IMR-90 (cell line): ENCODE results near the gene DDX46. TPM values are rescaled to one million over a fixed set of nuclear protein-coding genes. Genes with fewer than 3 reads are reported as not detected.

Experiments
- ATAC-seq: fragments of 200-7000 bp; cut with Tn5 transposase; 2 replicates; pipeline ENCODE4 v1.9.1; 2020; ENCODE audit warnings: low read depth, mild to moderate bottlenecking, moderate library complexity
- BruUV-seq: library from RNA; stranded (reverse); fragments of 400-500 nt; replicated peaks from 2 replicates; lab custom pipeline; 2021; lab: Mats Ljungman, UMichigan
- CTCF ChIA-PET: fragments of 300-600 bp; formaldehyde crosslinking; extraction: SDS; loops from one replicate; lab custom pipeline; 2021; ENCODE audit warnings: antibody characterized with exemption; lab: Yijun Ruan, JAX
- POLR2A ChIA-PET: fragments of 300-600 bp; sonication (Branson Sonifier 250); formaldehyde crosslinking; loops from one replicate; lab custom pipeline; 2022; ENCODE audit warnings: antibody characterized with exemption; ENCODE audit not compliant: unreplicated experiment; lab: Charles Lee
- DNase-seq: peaks from one replicate; pipeline ENCODE4 v3.0.0; 2013
- H2AFZ ChIP-seq: replicated peaks from 2 replicates; pipeline ENCODE3; 2013; ENCODE audit warnings: low read length, mild to moderate bottlenecking; ENCODE audit not compliant: poor library complexity
- H2AK5ac ChIP-seq: 2 replicates; pipeline ENCODE4 v1.6.1; 2013; ENCODE audit warnings: low read depth, low read length, inconsistent platforms
- H2AK9ac ChIP-seq: replicated peaks from 2 replicates; pipeline ENCODE3; 2013; ENCODE audit warnings: mild to moderate bottlenecking, low read depth, low read length, moderate library complexity; ENCODE audit not compliant: poor library complexity
- H2BK120ac ChIP-seq: 2 replicates; pipeline ENCODE4 v1.6.1; 2013; ENCODE audit warnings: low read depth, low read length, inconsistent platforms
- H2BK15ac ChIP-seq: 3 replicates; pipeline ENCODE4 v1.6.1; 2013; ENCODE audit warnings: low read depth, low read length, inconsistent platforms
- H2BK20ac ChIP-seq: 2 replicates; pipeline ENCODE4 v1.6.1; 2013; ENCODE audit warnings: low read depth, mild to moderate bottlenecking, inconsistent platforms, low read length, moderate library complexity
- H2BK5ac ChIP-seq: 2 replicates; pipeline ENCODE4 v1.6.1; 2013; ENCODE audit warnings: mild to moderate bottlenecking, low read depth, low read length, inconsistent platforms; ENCODE audit not compliant: poor library complexity, severe bottlenecking
- H3K14ac ChIP-seq: replicated peaks from 2 replicates; pipeline ENCODE4 v1.6.1; 2013; ENCODE audit warnings: low read depth, low read length, inconsistent platforms
- H3K18ac ChIP-seq: 2 replicates; pipeline ENCODE4 v1.6.1; 2013; ENCODE audit warnings: low read depth, low read length, control low read depth
- H3K23ac ChIP-seq: 2 replicates; pipeline ENCODE4 v1.6.1; 2013; ENCODE audit warnings: low read depth, low read length, inconsistent platforms
- H3K27ac ChIP-seq: 2 replicates; pipeline ENCODE4 v1.5.1; 2013; ENCODE audit warnings: mild to moderate bottlenecking, control low read depth, low read length; ENCODE audit not compliant: insufficient read depth
- H3K27me3 ChIP-seq: 2 replicates; pipeline ENCODE4 v1.6.1; 2013; ENCODE audit warnings: low read length; ENCODE audit not compliant: control insufficient read depth, insufficient read depth
- H3K36me3 ChIP-seq: 2 replicates; pipeline ENCODE4 v1.6.1; 2013; ENCODE audit warnings: low read length, mixed read lengths; ENCODE audit not compliant: control insufficient read depth, insufficient read depth
- H3K4ac ChIP-seq: 2 replicates; pipeline ENCODE4 v1.6.1; 2013; ENCODE audit warnings: low read depth, low read length, inconsistent platforms
- H3K4me1 ChIP-seq: 2 replicates; pipeline ENCODE4 v1.6.1; 2013; ENCODE audit warnings: low read length, mixed read lengths; ENCODE audit not compliant: control insufficient read depth, insufficient read depth
- H3K4me2 ChIP-seq: 2 replicates; pipeline ENCODE4 v1.6.1; 2013; ENCODE audit warnings: low read depth, mild to moderate bottlenecking, control low read depth, low read length, moderate library complexity
- H3K4me3 ChIP-seq: 2 replicates; pipeline ENCODE4 v1.5.1; 2013; ENCODE audit warnings: low read depth, mild to moderate bottlenecking, control low read depth, low read length, moderate library complexity; ENCODE audit not compliant: insufficient read depth
- H3K56ac ChIP-seq: 2 replicates; pipeline ENCODE4 v1.6.1; 2013; ENCODE audit warnings: low read length, inconsistent platforms; ENCODE audit not compliant: insufficient read depth; ENCODE audit errors: extremely low read depth
- H3K79me1 ChIP-seq, 2 experiments: 2 replicates each; pipeline ENCODE4 v1.6.1; 2013; ENCODE audit warnings: low read length in 2 of 2, inconsistent platforms in 1 of 2, low read depth in 1 of 2
- H3K9ac ChIP-seq: 2 replicates; pipeline ENCODE4 v1.6.1; 2013; ENCODE audit warnings: low read depth, low read length, control low read depth
- H3K9me1 ChIP-seq: 2 replicates; pipeline ENCODE4 v1.6.1; 2013; ENCODE audit warnings: low read length, inconsistent platforms; ENCODE audit not compliant: insufficient read depth
- H3K9me3 ChIP-seq: 2 replicates; pipeline ENCODE4 v1.6.1; 2013; ENCODE audit warnings: low read length; ENCODE audit not compliant: control insufficient read depth, insufficient read depth
- H4K20me1 ChIP-seq: 2 replicates; pipeline ENCODE4 v1.6.1; 2013; ENCODE audit warnings: low read length, inconsistent platforms; ENCODE audit not compliant: insufficient read depth
- H4K5ac ChIP-seq: 2 replicates; pipeline ENCODE4 v1.6.1; 2013; ENCODE audit warnings: mild to moderate bottlenecking, low read depth, low read length, control low read depth
- H4K8ac ChIP-seq, 2 experiments: 2 replicates each; pipeline ENCODE4 v1.6.1; 2013; ENCODE audit warnings: low read depth in 2 of 2, low read length in 2 of 2, control low read depth in 1 of 2, inconsistent platforms in 1 of 2
- H4K91ac ChIP-seq: 2 replicates; pipeline ENCODE4 v1.6.1; 2013; ENCODE audit warnings: low read depth, low read length, inconsistent platforms; ENCODE audit not compliant: insufficient read depth
- BHLHE40 ChIP-seq: fragments of 150-350 bp; IDR thresholded peaks from 2 replicates; pipeline ENCODE4 v1.6.1; 2016; ENCODE audit warnings: mild to moderate bottlenecking, low read depth, low read length
- CEBPB ChIP-seq: IDR thresholded peaks from 2 replicates; pipeline ENCODE4 v1.6.1; 2012; ENCODE audit warnings: low read depth, low read length, improper control_type of control experiment
- CHD1 ChIP-seq: IDR thresholded peaks from 2 replicates; pipeline ENCODE4 v1.6.1; 2012; ENCODE audit warnings: low read depth, low read length, improper control_type of control experiment
- CTCF ChIP-seq: conservative IDR thresholded peaks from 2 replicates; pipeline ENCODE4 v1.5.1; 2012; ENCODE audit warnings: mild to moderate bottlenecking, low read depth, low read length, improper control_type of control experiment
- NFE2L2 ChIP-seq: fragments of 150-350 bp; IDR thresholded peaks from 2 replicates; pipeline ENCODE4 v1.6.1; 2016; ENCODE audit warnings: low read depth, mild to moderate bottlenecking, low read length
- RAD21 ChIP-seq: IDR thresholded peaks from 2 replicates; pipeline ENCODE4 v1.6.1; 2012; ENCODE audit warnings: low read length, improper control_type of control experiment
- RCOR1 ChIP-seq: IDR thresholded peaks from 2 replicates; pipeline ENCODE4 v1.6.1; 2012; ENCODE audit warnings: mild to moderate bottlenecking, low read length, improper control_type of control experiment; ENCODE audit not compliant: insufficient replicate concordance
- RFX5 ChIP-seq: IDR thresholded peaks from 2 replicates; pipeline ENCODE4 v1.8.0; 2012; ENCODE audit warnings: low read depth, mild to moderate bottlenecking, low read length, moderate library complexity
- SMC3 ChIP-seq: fragments of 150-350 bp; IDR thresholded peaks from 2 replicates; pipeline ENCODE4 v1.6.1; 2016; ENCODE audit warnings: low read depth, mild to moderate bottlenecking, antibody characterized with exemption, low read length, moderate library complexity
- USF2 ChIP-seq: fragments of 150-350 bp; IDR thresholded peaks from 2 replicates; pipeline ENCODE4 v1.6.1; 2017; ENCODE audit warnings: mild to moderate bottlenecking, antibody characterized with exemption, low read length, low read depth
- WGBS, 2 experiments: methylation state at CpG; one replicate each; pipeline versions ENCODE4 v1.1.5 to v1.1.7; 2013; ENCODE audit warnings: missing lambda C conversion rate in 2 of 2; ENCODE audit not compliant: insufficient read length in 1 of 2; ENCODE audit errors: extremely low coverage in 2 of 2; 5-methylcytosine and 5-hydroxymethylcytosine counted together
- dilution Hi-C: fragments of 300-500 bp; cut with HindIII; formaldehyde crosslinking; loops from one replicate; pipeline ENCODE4 v1.14.3; 2018; ENCODE audit warnings: low sequenced_read_pairs; ENCODE audit not compliant: unreplicated experiment
- in situ Hi-C: fragments of 300-500 bp; cut with MboI; formaldehyde crosslinking; loops from 3 replicates; pipeline ENCODE4 v1.14.3; 2019; ENCODE audit warnings: low sequenced_read_pairs, inconsistent platforms, mixed read lengths
- intact Hi-C: fragments of 100-400 bp; cut with micrococcal nuclease; formaldehyde crosslinking; loops from 2 replicates; pipeline ENCODE4 v1.10.0; 2022
- polyA plus RNA-seq, 3 experiments: library from polyadenylated mRNA; depleted of rRNA; stranded (reverse); fragments of >200 nt; gene quantifications; 2 replicates each; pipeline ENCODE4 v1.2.3, GENCODE V29; 2012; ENCODE audit warnings: low replicate concordance in 1 of 3
- total RNA-seq: library from RNA; depleted of rRNA; stranded (reverse); fragments of >200 nt; gene quantifications from 2 replicates; pipeline ENCODE4 v1.2.3, GENCODE V29; 2012

DDX46 gene
- total and polyA plus RNA-seq, 2 of the 4 experiments (the other 2 are of a cell fraction): 22.5 to 26.0 TPM

- Histone ChIP-seq H3K4ac (no peak overlapping the region), H4K5ac (no peak overlapping the region), H3K9me3 (no peaks in the 10 kb centered on the region), H4K91ac (no peak overlapping the region), H3K4me2 (no peak overlapping the region), H3K9ac (no peak overlapping the region), H2BK15ac (no peak overlapping the region), H3K18ac (no peak overlapping the region), H3K4me3 (no peak overlapping the region), H3K27me3 (no peaks in the 10 kb centered on the region), H3K23ac (no peak overlapping the region), H3K4me1 (no peaks in the 10 kb centered on the region), H3K14ac (no peak overlapping the region), H3K56ac (no peak overlapping the region), H4K20me1 (no peaks in the 10 kb centered on the region), H2BK20ac (no peak overlapping the region), H4K8ac (no peak overlapping the region), H3K27ac (no peak overlapping the region), H2BK120ac (no peak overlapping the region), H3K9me1 (no peaks in the 10 kb centered on the region), H2BK5ac (no peak overlapping the region), H2AK9ac (no peak overlapping the region), H2AK5ac (no peak overlapping the region), H2AFZ (no peak overlapping the region), H3K36me3 (peaks cover 25% of the 10 kb centered on the region), H3K79me1 (peaks cover 6 to 16% of the 10 kb centered on the region in 2 experiments; a peak in 3 of 4 replicates)
- intact Hi-C loops (no loop called here), dilution Hi-C loops (no loop called here), in situ Hi-C loops (no loop called here)
- no TSS peak for BruUV-seq
- DNase-seq: no peak
- no CpG with 5 or more reads among the region's 4 CpGs for WGBS, 2 experiments
- TF ChIP-seq USF2: no peak
- no peak for TF ChIP-seq BHLHE40
- no peak for TF ChIP-seq SMC3
- no peak for TF ChIP-seq NFE2L2
- no peak for TF ChIP-seq CEBPB
- no peak for TF ChIP-seq CTCF
- TF ChIP-seq RCOR1: no peak
- TF ChIP-seq RAD21: no peak
- TF ChIP-seq CHD1: no peak
- TF ChIP-seq RFX5: no peak
- ChIA-PET CTCF (no interaction called here), POLR2A (interaction anchor here (0.6 kb wide), 1 partner anchor 15 kb away, joined by 20 read pairs; no protein-coding TSS in a partner anchor)
- no peak for ATAC-seq
Observed at GRCh38 chr5:134803821-134804220, 45.2 kb downstream of the DDX46 start.
